Limb (tissue), 2 donors: Measurements from ENCODE around the gene NME5.

Experiments used
- DNase-seq, 2 donors: peaks; one replicate each; pipeline ENCODE4 v3.0.0-alpha.2; 2016; ENCODE audit errors: extremely low spot score in 2 of 2

The NME5 gene

DNA sequence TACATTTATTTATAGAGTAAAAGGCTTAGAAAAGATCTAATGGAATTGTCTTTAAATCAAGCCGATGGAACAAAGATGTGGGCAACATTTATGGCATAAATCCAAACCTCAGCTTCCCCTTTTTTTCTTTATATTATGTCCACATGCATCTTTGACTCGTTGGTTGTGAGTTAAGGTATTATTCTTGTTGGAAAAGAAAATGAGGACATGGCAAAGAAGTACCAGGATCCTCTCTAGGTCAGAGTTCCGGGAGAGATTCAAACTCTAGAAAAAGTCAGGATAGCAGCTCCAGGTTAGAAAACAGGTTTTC is 508 bp upstream of the NME5 start:
- DNase-seq = no peak

GRCh38 chr5:138132543-138132942 is 6.7 kb downstream of the NME5 start:
- DNase-seq = no peak

GRCh38 chr5:138129347-138129746 is 9.9 kb downstream of the NME5 start:
- DNase-seq = no peak

- DNase-seq = no peak
These were observed 10.9 kb downstream of the NME5 start for GRCh38 chr5:138128334-138128733.

DNA sequence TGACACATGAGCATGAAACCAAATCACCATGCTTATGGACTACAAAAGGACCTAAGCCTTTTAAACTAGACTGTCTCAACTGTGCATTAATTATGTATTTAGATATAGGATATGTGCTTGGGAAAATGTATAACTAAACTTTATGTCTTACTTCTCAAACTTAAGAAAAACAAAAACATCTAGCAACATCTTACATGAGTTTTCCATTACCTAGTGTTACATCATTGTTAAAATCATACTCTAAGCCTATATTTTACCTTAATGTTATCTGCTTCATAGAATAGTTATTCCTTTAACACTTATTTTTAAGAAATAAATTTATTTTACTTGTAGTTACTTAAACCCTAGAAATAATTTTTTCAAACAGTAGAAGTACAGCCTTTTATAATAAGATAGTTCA is 24.0 kb downstream of the NME5 start:
- DNase-seq = no peak

DNA sequence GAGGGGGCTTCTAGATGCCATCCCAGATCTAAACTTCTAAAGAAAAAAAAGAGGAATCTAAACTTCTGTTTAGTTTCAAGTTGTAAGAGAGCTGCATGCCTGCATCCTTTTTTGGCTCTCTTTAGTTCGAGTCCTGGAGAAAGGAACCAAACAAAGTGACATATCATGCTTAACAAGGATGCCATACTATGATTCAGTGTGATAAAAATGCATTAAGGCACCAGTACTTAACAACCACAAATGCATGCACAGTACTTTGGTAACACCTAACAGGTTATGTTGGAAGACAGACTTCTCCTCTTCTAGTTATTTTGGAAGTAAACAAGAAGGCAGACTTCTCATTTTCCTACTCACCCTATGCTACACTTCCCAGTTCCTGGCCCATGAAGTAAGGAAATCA is 27.3 kb downstream of the NME5 start:
- DNase-seq = no peak

DNA sequence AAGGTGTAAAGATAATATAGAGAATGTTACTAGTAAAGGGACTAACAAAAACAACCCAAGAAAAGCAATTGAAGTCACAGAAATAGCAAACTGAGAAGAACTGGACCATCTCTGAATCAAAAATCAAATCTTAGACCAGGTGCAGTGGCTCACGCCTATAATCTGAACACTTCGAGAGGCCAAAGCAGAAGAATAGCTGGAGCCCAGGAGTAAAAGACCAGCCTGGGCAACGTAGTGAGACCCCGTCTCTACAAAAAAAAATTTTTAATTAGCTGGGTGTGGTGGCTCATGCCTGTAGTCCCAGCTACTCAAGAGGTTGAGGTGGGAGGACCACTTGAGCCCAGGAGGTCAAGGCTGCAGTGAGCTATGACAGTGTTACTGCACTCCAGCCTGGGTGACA is 28.0 kb downstream of the NME5 start:
- no peak for DNase-seq

DNA sequence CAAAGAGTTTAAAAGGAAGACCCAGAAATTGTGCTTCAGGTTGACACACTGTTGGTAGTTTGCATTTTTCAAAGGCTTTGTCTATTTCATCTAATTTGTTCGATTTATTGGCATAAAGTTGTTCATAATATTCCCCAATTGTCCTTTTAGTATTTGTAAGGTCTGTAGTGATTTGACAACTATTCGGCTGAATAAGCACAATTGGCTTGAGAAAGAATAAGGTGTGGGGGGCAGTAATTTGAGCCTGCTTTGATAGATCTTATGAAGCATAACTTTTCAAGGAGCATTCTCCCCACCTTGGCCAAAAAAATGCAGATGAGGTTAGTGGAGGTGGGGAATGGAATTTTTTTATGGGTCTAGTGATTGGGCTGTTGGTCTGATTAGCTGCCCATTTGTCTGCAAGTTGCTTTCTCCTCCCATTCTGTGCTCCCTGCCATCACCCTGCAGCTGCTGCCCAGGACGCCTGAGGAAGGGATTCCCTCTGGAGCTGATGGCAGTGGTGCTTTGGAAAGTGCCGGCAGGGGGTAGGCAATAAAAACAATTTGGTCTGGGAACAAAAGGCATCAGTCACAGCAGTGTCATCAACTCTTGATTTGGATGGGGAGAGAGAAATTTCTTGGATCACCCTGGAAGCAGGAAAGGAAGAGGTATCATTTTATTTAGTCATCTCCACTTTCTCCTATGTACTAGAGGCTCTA is 28.8 kb downstream of the NME5 start:
- no peak for DNase-seq

DNA sequence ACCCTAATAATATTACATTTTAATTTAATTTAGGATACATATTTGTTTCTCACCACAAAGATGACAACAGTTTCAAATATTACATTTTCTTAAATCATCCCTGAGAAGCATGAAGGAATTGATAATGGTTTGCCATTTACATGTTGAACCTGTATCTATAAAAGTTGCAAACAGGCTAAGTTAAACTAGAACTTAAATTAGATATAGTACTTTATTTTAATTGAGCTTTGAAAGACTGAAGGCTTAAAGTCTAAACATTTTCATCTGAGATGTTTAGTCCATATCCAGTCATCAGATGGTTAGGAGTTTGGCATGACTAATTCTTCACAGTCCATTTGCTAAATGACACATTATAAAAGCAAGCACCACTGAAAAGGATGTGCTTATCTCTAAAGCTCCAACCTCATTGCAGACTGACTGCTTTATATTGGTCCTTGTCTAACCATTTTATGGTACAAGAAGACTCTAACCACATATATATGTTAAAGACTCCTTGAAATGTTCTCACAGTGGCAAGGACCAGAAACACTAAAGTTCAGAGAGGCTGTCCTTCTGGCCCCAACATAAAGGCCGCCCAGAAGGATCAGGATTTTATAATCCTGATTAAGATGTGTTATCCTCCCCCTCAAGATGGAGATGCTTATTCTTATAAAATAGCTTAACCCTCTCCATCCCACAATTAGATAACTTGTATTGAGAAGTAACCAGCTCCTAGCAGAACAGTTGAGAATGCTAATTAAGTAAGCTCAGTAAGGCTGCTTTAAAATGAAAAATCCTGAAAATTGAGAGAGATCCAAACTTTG is 29.6 kb downstream of the NME5 start:
- DNase-seq = no peak

- DNase-seq = no peak
These were observed 32.0 kb downstream of the NME5 start for GRCh38 chr5:138107213-138107612.

DNA sequence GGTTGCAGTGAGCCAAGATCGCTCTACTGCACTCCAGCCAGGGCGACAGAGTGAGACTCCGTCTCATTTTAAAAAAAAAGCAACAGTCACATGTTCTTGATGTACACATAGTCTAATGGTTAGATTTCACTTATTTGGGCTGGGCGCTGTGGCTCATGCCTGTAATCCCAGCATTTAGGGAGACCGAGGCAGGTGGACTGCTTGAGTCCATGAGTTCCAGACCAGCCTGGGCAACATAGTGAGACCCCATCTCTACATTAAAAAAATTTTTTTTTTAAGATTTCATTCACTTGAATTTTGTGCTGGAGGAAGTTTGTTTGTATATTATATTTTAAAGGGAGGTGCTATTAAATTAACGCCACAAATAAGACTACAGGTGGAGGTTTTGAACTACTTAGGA is 33.5 kb downstream of the NME5 start:
- no peak for DNase-seq

GRCh38 chr5:138103319-138103637 is 36.0 kb downstream of the NME5 start:
- no peak for DNase-seq

DNA sequence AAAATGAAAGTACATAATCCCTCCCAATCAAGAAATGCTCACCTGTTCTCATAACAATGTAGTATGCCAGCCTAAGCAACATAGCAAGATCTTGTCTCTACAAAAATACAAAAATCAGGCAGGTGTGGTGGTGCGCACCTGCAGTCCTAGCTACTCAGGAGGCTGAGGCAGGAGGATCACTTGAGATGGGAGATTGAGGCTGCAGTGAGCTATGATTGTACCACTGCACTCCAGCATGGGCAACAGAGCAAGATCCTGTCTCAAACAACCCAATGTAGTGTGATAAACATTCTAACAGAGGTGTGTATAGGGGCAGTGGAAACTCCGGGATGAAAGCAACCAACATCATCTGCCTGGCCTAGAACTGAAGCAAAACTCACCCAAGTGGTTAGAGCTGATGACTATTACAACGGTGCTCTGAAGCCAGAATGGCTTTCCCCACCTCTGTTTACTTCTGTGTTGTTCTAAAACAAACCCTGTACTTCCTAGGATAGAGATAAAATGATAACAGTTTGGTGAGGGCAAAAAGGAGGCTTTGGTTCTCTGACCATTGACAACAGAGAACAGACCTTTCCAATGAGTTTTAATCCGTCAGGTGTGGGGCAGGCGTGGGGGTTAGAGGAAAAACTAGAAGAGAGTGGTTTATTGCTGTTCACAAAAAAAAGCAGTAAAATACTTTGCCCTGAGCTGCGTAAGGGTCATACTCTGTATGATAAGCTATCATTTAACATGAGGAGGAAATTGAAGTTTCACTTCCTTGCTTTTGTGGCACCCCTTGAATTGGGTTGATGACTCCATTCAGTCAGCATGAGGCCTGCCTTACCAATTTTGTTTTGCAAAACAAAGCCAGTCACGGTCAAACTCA is 36.5 kb downstream of the NME5 start:
- no peak for DNase-seq

- no peak for DNase-seq
These were observed 42.0 kb downstream of the NME5 start for GRCh38 chr5:138096997-138097828.

DNA sequence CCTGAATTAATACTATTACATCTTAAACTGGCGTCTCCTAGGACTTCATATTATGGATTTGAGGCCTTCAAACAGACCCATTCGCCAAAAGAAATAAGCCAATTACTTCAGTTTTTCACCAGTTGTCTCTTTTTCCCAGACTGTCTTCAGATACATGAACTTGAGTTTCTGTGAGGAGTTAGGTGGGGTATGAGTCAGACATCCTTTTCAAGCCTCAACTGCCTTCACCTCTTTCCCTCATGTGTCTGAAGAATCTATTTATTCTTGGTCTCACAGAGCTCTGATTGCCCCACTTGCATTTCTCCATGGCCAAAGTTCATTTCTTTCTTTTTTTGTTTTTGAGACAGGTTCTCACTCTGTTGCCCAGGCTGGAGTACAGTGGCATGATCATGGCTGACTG is 42.9 kb downstream of the NME5 start:
- no peak for DNase-seq

GRCh38 chr5:138095100-138095907 is 43.9 kb downstream of the NME5 start:
- no peak for DNase-seq

DNA sequence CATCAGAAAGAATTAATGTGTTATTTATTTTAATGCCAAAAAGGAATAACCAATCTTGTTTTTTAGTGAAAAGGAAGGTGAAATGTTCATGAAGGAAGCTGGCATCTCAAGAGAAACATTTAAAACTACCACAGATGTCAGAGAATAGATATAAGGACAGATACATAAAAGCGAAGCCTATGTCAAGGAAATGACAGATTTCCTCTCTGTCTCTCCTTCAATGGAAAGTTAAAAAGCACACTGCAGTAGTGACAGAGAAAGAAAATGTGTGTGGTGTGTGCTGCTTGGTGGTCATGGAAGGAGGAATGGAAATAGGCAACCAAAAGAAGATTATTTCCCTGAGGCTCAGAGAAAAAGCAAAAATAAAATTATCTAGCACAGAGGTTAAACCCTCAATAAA is 46.2 kb downstream of the NME5 start:
- DNase-seq = no peak

DNA sequence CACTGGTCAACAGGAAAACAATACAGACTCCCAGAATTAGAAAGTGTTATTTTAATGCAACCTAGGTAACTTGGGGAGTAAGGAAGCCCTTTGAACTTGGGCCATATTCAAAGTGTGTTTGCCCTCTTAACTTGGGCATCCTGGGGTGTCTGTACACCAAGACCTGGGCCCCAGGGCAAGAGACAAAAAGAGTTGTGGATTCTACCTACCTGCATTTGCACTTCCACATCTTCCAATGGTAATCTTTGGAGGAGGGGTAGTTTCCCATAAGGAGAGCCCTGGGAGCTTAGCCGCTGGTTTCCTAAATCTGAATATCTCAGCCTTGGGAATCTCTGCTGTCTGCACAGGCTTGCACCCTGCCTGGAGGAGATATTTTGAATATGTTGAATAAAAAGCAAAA is 46.9 kb downstream of the NME5 start:
- DNase-seq = no peak

GRCh38 chr5:138091685-138092084 is 47.5 kb downstream of the NME5 start:
- no peak for DNase-seq

GRCh38 chr5:138083702-138084101 is 55.5 kb downstream of the NME5 start, which contains the start of gene WNT8A:
TSS of gene WNT8A (plus strand) at chr5:138084033. CDS start at chr5:138084128, 95 bp downstream.
- no peak for DNase-seq

DNA sequence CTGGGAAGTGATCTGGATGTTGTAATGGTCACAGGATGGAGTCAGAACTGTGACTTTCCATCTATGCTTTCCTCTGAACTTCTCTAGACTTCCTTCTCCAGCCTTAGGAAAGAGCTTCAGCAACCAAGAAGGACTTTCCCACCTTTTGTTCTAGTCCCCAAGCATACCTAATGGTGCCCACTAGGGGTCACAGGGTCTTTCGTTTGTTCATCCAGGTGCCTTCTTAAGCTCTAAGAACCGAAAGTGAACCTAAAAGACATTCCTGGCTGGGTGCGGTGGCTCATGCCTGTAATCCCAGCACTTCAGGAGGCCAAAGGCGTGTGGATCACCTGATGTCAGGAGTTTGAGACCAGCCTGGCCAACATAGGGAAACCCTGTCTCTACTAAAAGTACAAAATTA is 57.2 kb downstream of the NME5 start:
- DNase-seq = no peak
